GM19438 (cell line): Measurements from ENCODE around the gene TRAPPC2L.

Experiments used
- ATAC-seq: cut with Tn5 transposase; IDR thresholded peaks from one replicate; pipeline ENCODE4 v1.9.1; 2021; ENCODE audit warnings: low read depth; ENCODE audit not compliant: unreplicated experiment

Gene TRAPPC2L, protein sequence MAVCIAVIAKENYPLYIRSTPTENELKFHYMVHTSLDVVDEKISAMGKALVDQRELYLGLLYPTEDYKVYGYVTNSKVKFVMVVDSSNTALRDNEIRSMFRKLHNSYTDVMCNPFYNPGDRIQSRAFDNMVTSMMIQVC

DNA sequence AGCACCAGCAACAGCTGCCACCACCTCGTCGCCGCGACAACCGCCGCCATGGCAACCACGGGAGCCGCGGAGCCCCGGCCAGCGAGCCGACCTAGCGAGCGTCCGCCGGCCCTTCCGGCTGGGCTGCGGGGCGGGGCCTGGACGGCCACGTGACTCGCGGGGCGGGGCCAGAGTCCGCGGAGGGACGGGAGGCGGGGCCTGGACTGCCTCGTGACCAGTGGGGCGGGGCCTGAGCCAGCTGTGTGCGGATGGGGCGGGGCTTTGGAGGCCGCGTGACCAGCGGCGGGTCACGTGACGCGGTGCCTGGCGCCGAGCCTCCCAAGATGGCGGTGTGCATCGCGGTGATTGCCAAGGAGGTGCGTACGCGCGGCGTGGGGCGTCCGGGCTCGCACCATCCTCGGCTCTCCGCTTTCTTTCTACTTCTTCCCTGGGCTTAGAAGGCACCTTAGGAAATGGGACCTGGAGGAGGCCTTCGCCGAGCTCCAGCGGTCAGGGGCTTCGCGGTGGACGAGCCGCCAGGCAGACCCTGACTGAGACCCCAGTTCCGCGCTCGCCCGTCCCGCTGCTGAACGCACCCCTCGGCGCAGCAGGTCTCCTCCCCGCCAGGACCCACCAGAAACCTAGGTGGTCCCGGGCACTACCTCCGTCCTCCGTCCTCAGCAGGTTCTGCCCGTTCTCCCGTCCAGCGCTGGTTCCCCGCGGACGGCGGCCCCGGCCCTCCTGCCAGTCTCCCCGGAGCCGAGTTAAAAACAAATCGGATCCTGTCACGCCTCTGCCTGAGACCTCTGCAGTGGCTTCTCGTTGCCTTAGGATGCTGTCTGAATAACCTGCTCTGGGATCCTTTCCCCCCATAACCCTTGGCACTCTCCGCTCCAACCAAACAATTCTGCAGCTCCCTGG, at the start of gene TRAPPC2L, which contains the start of gene GALNS:
Gene TRAPPC2L, plus strand, starts transcription at position 300 of the 900 bp plus-strand sequence. Its CDS starts 24 bp downstream, at position 324.
Gene GALNS, minus strand, starts transcription at position 120 of the 900 bp plus-strand sequence. Its CDS starts 70 bp downstream, at position 50.
- peak; percentile 66 for ATAC-seq

DNA sequence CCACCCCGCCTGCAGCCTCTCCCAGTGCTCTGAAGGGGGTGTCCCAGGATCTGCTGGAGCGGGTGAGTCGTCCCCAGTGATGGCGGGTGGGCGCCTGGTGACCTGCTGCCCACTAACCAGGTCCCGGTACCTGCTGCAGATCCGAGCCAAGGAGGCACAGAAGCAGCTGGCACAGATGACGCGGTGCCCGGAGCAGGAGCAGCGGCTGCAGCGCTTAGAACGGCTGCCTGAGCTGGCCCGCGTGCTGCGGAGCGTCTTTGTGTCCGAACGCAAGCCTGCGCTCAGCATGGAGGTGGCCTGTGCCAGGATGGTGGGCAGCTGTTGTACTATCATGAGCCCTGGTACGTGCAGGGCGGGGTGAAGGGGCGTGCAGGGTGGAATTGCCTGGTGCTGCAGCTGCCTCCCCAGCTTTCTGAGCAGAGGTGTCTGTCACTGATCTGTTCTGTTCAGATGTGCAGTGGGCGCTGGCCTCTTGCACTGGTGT, 49.7 kb upstream of the TRAPPC2L start:
- no peak for ATAC-seq

DNA sequence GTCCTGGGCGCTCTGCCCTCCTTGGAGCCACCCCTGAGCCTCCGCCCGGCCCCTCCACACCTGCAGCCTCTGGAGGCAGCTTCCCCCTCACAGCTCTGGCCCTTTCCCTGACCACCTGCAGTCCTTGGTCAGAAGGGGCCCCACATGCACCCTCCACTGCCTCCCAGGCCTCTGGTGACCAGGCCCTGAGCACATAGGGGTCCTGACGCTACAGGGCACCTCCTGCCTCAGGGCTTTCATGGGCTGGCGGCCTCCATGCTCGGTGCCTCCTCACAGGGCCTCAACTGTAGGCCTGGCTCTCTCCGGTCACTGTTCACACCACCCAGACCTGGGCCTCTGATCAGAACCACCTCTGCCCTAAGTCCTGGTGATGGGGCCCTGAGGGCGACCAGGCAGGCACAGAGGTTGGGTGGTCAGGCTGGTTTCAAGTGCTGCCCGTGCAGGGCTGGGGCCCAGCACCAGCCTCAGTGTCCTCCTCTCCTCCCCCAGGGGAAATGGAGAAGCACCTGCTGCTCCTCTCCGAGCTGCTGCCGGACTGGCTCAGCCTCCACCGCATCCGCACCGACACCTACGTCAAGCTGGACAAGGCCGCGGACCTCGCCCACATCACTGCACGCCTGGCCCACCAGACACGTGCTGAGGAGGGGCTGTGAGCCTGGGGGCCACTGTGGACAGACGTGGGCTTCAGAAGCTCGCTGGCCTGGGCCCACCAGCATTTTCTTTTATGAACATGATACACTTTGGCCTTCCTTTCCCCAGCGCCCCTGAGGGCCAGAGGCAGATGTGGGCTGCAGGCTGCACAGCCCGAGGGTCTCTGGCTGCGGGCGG, 49.1 kb upstream of the TRAPPC2L start:
- no peak for ATAC-seq

DNA sequence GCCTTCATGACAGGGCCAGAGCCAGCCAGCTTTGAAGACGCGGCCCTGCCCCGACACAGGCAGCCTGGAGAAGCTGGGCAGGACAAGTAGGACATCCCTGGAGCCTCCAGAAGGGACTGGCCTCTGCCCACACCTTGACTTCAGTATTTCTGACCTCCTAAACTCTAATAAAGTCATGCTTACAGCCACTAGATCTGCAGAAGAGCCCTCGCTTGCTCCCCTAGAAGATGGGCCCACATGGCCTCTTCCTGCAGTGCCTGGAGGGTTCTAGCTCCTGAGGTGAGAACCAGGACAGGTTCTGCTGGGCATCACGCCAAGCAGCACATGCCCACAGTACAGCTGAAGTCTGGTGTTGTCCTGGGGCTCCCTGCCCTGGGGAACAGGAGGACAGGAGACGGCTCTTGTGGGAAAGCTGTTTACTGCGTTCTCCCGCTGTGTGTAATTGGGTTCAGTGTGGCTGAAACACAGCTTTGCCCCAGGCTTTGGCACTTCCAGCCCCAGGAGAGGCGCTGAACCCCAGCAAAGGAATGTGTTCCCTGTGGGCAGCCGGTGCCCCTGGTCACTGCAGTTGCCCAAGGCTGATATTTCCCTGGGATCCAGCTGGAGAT, 47.8 kb upstream of the TRAPPC2L start:
- ATAC-seq, result no peak

DNA sequence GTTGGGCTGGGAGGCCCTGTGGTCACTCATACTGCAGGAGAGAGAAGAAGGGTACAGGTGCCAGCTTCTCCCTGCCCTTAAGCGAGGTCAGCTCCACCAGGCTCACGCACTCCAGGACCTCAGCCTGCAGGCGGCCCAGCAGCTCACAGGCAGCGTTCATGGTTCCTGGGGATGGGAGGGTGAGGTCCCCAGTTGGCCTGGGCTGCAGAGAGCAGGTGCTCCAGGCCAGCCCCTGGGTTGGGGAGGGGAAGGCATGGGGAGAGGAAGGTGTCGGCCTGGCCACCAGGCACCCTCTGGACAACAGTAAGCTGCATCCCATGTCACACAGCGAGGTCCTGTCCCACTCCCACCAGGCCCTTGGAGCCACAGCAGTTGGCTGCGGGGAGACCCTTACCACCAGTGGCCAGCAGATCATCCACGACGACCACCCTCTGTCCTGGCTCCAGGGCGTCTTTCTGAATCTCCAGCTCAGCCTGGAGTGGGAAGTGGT, 47.2 kb upstream of the TRAPPC2L start:
- no peak for ATAC-seq

DNA sequence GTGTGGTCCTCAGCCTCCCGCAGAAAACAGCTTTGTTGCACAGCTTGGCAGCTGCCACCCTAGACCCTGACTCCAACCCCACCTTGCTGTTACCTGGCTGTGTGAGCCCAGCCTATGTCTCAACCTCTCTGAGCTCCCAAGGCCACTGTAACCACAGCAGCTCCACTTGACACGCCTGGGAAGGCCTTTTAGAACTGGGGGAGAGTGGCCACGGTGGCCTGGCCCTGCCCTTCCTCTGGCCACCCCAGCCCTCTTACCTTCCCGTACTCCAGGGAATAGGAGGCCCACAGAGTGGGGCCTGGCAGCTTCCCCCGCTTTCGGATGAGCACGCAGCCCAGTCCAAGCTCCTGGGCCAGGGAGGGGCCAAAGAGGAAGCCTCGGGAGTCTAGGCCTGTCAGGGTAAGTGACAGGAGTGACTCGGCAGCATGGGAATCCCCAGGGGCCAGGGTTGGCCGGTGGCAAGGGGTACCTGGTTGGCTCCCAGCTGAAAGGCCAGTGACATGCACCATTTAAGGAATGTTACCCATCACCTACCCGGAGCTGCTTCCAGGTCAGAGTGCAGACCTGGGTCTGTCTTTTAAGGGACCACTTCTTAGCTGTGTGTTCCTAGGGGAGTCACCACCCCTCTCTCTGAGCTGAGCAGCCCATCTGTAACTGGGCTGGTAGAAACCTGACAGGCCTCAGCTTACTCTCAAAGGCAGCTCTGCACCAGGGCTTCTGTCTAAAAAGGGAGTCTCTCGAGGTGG, 46.6 kb upstream of the TRAPPC2L start:
- no peak for ATAC-seq

DNA sequence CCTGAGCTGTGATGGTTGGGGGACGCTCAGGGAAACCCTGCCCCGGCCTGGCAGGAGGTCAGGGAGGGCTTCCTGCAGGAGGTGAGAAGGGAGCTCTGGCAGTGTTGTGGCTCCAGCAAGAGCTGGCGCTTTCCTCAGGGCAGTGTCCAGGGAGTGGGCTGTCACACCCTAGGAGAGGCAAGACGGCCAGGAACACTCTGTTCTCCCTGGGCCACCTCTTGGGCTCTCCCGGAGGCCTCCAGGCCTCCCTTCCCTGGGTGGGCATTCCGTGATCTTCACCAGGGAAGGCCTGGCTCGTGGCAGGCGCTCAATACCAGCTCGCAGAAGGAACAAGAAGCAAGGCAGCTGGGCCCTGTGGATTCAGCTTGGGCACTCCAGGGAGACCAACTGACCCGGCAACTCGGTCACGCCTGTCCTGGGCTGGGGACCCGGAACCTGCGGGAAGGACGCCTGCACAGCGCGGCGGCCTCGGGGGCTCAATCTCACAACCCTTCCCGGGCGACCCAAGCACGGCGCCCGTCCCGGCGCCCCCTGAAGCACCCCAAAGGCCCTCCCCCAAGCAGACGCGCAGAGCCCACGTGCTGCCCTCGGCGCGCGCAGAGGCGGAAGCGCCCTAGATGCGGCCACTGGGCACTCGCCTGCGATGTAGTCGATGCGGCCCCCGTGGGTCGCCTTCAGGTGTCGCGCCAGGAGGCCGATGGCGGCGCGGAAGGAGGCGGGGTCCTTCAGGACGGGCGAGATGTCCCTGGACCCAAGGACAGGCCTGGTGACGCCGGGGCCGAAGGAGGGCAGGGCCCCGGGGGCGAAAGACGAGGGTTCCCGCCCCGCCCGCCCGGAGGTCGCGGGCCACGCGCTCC, 45.8 kb upstream of the TRAPPC2L start:
- peak; percentile 48 for ATAC-seq

DNA sequence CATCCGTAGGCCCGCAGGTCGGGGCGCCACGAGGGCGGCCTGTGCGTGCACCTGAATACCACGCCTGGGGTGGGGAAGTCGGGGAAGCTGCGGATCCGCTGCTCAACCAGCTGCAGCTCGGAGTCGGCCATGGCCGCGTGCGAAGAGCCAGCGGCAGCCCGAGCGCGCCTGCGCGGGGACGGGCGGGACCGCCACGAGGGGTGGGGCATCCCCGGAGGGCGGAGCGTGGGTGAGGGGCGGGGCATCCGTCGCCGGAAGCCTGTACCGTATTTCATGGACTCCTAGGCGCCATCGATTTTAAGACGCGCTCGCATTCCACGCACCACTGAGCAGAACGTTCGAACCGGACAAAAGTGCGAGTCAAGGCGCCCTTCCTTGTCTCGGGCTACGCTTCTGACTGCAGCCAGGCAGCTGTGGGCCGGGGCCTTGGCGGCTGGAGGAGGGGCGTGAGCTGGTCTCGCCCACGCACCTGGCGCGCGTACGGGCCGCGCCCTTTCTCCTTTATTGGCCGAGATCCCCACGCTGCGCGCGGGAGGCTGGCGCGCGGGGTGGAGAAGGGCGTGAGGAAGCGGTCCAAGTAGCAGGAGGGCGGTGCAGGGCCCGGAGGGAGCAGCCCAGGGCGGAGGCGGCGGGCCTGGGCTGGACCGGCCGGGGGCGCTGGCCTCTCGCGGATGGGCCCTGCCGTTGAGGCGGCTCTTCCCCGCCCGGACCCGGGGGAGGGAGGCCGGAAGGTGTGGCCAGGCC, 45.0 kb upstream of the TRAPPC2L start, which contains the start of gene APRT:
Gene APRT, minus strand, starts transcription at position 160 of the 744 bp plus-strand sequence. Its CDS starts 29 bp downstream, at position 131.
- ATAC-seq, result peak; percentile 59

DNA sequence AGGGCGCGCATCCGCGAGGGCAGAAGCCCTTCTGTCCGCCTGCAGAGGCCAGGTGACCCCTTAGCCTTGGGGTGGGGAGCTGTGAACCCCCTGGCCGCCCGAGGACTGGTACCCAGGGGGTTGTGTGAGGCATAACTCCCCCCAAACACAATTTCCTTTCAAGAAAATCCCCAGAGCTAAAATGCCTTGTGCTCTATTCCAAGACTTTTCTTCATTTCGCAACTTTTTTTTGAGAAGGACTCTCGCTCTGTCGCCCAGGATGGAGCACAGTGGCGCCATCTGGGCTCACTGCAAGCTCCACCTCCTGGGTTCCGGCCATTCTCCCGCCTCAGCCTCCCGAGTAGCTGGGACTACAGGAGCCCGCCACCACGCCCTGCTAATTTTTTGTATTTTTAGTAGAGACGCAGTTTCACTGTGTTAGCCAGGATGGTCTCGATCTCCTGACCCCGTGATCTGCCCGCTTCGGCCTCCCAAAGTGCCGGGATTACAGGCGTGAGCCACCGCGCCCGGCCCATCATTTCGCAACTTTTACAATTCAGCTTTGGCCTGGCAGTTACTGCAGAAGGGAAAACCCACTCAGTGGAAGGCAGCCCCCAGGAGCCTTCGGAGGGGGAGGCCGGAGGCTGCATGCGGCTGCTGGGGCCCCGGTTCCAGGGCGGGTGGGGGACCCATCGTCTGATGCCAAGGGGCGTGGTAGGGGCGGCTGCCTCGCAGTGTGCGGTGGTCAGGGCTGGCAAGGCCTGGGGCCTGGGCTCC, 44.2 kb upstream of the TRAPPC2L start:
- no peak for ATAC-seq

DNA sequence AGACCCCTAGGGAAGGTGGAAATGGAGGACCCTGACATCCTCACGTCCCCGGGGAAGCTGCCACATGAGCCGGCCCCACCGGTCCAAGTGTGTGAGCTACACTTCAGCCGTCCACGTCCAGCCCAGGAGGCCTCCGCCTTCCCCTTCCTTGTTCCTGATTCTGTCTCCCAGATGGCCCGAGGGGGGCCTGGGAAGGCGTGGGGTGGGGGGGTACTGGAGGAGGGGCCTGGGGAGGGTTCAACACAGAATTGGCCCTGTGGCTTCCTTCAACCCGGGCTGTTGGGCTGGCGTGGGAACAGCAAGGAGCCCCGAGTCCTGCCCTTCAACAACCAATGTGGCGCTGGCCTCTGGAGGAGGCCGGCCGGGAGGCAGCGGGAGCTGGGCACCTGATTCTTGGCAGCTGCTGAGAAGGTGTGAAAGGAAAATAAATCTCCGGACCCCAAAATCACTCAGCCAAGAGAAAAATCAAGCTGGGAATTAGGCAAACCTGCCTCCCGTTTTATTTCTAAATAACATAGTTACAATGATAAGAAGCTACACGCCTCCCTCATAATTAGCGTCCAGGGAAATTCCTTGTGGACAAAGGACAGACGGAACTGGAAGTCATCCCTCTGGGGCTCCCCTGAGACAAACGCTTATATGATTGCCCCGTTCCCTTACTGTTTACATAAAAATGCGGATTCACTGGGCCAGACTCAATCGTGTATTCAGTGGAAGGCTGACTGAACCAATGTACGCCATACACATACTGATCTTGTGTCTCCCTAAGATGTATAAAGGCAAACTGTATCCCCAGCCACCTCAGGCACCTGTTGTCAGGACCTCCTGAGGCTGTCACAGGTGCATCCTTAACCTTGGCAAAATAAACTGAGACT, 43.4 kb upstream of the TRAPPC2L start:
- ATAC-seq, result no peak

DNA sequence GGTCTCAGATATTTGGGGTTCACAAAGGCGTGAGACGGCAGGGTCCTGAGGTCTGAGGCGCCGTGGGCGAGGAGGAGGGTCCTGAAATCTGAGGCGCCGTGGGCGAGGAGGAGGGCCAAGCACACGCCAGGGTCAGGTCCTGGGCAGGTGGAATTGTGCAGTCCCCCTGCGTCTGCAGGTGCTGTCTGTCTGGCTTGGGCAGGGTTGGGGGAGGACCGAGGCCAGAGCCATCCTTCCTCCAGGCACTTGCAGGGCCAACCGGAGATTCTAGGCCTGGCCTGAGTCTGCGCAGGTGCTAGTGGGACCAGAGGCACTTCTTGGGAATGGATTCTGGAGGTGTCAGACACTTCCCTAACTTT, 42.8 kb upstream of the TRAPPC2L start:
- ATAC-seq, result no peak

DNA sequence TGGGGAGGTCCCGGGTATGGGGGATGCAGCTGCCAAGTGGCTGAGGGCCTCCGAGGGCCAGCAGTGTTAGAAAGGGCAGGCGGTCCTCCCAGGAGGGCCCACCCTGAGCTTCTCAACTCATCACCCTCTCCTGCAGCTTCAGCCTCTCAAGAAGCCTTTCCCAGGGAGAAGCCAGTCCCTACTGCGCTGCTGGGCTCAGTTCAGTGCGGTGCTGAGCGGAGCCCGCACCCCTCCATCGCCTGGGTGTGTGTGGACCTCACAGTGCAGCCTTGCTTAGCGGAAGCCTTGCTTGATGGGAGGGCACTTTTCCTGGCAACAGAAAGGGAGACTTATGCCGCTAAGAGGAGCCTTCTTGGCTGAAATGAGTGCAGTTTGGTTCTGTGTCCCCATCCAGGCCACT, 41.7 kb upstream of the TRAPPC2L start:
- no peak for ATAC-seq

DNA sequence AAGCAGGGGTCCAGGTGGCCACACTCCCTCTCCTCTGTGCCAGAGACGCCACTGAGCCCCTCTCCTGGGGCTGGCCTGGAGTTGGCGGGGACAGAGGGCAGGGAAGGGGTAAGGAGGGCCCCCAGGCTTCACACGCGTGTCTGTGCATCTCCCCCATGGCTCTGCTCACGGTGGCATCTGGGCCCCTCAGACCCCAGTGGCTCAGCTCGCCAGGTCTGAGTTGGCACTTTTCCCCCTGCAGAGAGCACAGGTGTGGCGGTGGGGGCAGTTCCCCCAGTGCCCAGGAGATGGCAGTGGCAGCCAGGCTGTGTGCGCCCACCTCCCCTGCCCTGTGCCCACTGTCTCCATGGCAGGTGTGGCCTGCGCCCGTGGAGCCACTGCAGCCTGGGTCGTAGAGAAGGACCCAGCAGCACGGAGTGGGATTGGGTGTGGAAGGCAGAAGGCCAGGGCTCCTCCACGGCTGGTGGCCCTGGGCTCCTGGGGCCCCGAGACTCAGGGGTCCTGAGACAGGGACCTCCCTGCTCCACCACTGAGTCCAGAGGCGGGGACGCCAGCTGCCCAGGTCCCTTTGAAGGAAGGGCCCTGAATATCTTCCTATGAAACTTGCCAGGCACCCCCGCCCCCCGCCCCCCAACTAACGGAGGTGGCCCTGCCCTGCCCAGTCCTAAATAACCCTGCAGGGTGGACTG, 40.9 kb upstream of the TRAPPC2L start:
- no peak for ATAC-seq

DNA sequence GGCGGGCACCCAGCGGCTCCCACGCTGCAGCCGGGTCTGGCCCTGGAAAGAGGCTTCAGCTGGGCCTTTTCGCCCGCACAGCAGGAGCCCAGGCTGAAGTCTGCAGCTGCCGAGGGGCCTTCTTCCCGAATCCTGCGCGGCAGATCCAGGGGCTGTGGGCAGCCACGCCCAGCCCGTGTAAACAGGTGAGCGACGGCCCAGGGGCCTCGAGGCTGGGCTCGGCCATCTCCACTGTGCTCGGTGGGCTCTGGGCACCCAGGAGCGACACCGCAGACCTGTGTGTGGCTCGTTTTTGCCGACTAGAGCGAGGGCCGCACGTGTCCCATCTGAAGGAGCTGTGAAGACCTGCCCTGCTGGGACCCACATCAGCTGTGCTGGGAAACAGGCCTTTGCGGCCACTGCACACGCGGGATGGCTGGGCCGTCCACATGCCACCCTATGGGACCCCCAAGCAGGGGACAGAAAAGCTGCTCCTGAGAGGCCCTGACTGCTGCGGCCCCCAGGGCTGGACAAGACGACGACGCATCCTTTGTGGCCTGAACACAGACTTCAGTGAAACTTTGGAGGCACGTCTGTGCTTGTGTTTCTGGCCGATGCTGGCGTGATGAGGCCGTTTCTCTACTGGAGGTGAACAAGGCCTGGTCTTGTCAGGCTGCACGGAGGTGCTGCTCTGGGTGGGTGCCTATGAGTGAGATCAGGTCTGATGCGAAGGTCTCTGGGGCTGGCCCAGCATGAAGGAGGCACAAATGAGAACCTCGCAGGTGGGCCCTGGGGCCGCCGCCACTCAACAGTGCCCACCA, 40.0 kb upstream of the TRAPPC2L start:
- ATAC-seq, result no peak
